SK-N-SH treated with all-trans-retinoic acid at 6 μM for 48 hours (cell line): Measurements from ENCODE around the gene TAS2R43.

ENCODE experiments used
- ATAC-seq: fragments of 200-7000 bp; cut with Tn5 transposase; 3 replicates; pipeline ENCODE4 v1.9.1; 2020; ENCODE audit warnings: mild to moderate bottlenecking, moderate library complexity
- ARNTL ChIP-seq: fragments of 450-650 bp; formaldehyde crosslinking; IDR thresholded peaks from 2 replicates; pipeline ENCODE4 v1.5.0; 2020; ENCODE audit warnings: low read depth, mild to moderate bottlenecking, moderate library complexity, borderline replicate concordance
- BACH2 ChIP-seq: fragments of 250-450 bp; sonication (Bioruptor Pico); IDR thresholded peaks from 2 replicates; pipeline ENCODE4 v1.9.0; 2021; ENCODE audit warnings: mild to moderate bottlenecking, borderline replicate concordance
- ESRRG ChIP-seq: fragments of 250-450 bp; sonication (Bioruptor Pico); IDR thresholded peaks from 2 replicates; pipeline ENCODE4 v1.6.1; 2021; ENCODE audit warnings: mild to moderate bottlenecking
- OSR1 ChIP-seq: fragments of 250-450 bp; sonication (Bioruptor Pico); IDR thresholded peaks from 2 replicates; pipeline ENCODE4 v1.8.0; 2022; ENCODE audit warnings: moderate library complexity, mild to moderate bottlenecking, inconsistent platforms
- PATZ1 ChIP-seq: fragments of 250-450 bp; sonication (Bioruptor Pico); IDR thresholded peaks from 2 replicates; pipeline ENCODE4 v1.8.0; 2020; ENCODE audit warnings: mild to moderate bottlenecking, moderate library complexity, borderline replicate concordance
- POU6F1 ChIP-seq: fragments of 250-450 bp; sonication (Bioruptor Pico); IDR thresholded peaks from 2 replicates; pipeline ENCODE4 v1.8.0; 2021; ENCODE audit warnings: low read depth, mild to moderate bottlenecking, moderate library complexity, borderline replicate concordance
- RARB ChIP-seq: fragments of 250-450 bp; sonication (Bioruptor Pico); IDR thresholded peaks from 2 replicates; pipeline ENCODE4 v1.8.0; 2021; ENCODE audit warnings: mild to moderate bottlenecking, moderate library complexity
- SNAI2 ChIP-seq: fragments of 250-450 bp; sonication (Bioruptor Pico); IDR thresholded peaks from 2 replicates; pipeline ENCODE4 v1.5.0; 2020; ENCODE audit warnings: mild to moderate bottlenecking, moderate library complexity
- TCF4 ChIP-seq: fragments of 250-450 bp; sonication (Bioruptor Pico); IDR thresholded peaks from 2 replicates; pipeline ENCODE4 v1.8.0; 2021; ENCODE audit warnings: mild to moderate bottlenecking, moderate library complexity, borderline replicate concordance
- TSHZ2 ChIP-seq: fragments of 250-450 bp; sonication (Bioruptor Pico); IDR thresholded peaks from 2 replicates; pipeline ENCODE4 v1.5.0; 2020; ENCODE audit warnings: mild to moderate bottlenecking, moderate library complexity
- ZC3H10 ChIP-seq: fragments of 250-450 bp; sonication (Bioruptor Pico); IDR thresholded peaks from 2 replicates; pipeline ENCODE4 v1.5.1; 2021; ENCODE audit warnings: mild to moderate bottlenecking, moderate library complexity
- ZFP3 ChIP-seq: fragments of 250-450 bp; sonication (Bioruptor Pico); IDR thresholded peaks from 2 replicates; pipeline ENCODE4 v1.5.0; 2020; ENCODE audit warnings: mild to moderate bottlenecking, moderate library complexity
- ZNF70 ChIP-seq: fragments of 450-650 bp; formaldehyde crosslinking; IDR thresholded peaks from 2 replicates; pipeline ENCODE4 v1.5.0; 2020; ENCODE audit warnings: mild to moderate bottlenecking, moderate library complexity
- ZNF8 ChIP-seq: fragments of 450-650 bp; formaldehyde crosslinking; IDR thresholded peaks from 2 replicates; pipeline ENCODE4 v1.5.0; 2020; ENCODE audit warnings: mild to moderate bottlenecking, moderate library complexity
- TF ChIP-seq, protein P1 (sequence below): fragments of 250-450 bp; sonication (Bioruptor Pico); IDR thresholded peaks from 2 replicates; pipeline ENCODE4 v1.5.1; 2021; ENCODE audit warnings: mild to moderate bottlenecking, moderate library complexity
- TF ChIP-seq, protein P2 (sequence below): fragments of 250-450 bp; sonication (Bioruptor Pico); IDR thresholded peaks from 2 replicates; pipeline ENCODE4 v1.5.1; 2020; ENCODE audit warnings: low read depth, mild to moderate bottlenecking, moderate library complexity

TAS2R43 gene, protein sequence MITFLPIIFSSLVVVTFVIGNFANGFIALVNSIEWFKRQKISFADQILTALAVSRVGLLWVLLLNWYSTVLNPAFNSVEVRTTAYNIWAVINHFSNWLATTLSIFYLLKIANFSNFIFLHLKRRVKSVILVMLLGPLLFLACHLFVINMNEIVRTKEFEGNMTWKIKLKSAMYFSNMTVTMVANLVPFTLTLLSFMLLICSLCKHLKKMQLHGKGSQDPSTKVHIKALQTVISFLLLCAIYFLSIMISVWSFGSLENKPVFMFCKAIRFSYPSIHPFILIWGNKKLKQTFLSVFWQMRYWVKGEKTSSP

GRCh38 chr12:11092128-11092527, at the start of gene TAS2R43:
TSS of gene TAS2R43 (minus strand) at chr12:11092313. CDS start at chr12:11092229, 84 bp downstream.
- TF ChIP-seq ZFP3 (CRISPR knock-in tag): no peak
- no peak for TF ChIP-seq TSHZ2 (CRISPR knock-in tag)
- TF ChIP-seq, protein P1, sequence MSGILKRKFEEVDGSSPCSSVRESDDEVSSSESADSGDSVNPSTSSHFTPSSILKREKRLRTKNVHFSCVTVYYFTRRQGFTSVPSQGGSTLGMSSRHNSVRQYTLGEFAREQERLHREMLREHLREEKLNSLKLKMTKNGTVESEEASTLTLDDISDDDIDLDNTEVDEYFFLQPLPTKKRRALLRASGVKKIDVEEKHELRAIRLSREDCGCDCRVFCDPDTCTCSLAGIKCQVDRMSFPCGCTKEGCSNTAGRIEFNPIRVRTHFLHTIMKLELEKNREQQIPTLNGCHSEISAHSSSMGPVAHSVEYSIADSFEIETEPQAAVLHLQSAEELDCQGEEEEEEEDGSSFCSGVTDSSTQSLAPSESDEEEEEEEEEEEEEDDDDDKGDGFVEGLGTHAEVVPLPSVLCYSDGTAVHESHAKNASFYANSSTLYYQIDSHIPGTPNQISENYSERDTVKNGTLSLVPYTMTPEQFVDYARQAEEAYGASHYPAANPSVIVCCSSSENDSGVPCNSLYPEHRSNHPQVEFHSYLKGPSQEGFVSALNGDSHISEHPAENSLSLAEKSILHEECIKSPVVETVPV (CRISPR knock-in tag): no peak
- TF ChIP-seq ZNF8: no peak
- no peak for TF ChIP-seq RARB (CRISPR knock-in tag)
- no peak for TF ChIP-seq SNAI2
- TF ChIP-seq ZNF70: no peak
- no peak for TF ChIP-seq POU6F1 (CRISPR knock-in tag)
- no peak for TF ChIP-seq TCF4 (CRISPR knock-in tag)
- TF ChIP-seq OSR1 (CRISPR knock-in tag): no peak
- TF ChIP-seq ARNTL (CRISPR knock-in tag): no peak
- no peak for TF ChIP-seq PATZ1
- TF ChIP-seq, protein P2, sequence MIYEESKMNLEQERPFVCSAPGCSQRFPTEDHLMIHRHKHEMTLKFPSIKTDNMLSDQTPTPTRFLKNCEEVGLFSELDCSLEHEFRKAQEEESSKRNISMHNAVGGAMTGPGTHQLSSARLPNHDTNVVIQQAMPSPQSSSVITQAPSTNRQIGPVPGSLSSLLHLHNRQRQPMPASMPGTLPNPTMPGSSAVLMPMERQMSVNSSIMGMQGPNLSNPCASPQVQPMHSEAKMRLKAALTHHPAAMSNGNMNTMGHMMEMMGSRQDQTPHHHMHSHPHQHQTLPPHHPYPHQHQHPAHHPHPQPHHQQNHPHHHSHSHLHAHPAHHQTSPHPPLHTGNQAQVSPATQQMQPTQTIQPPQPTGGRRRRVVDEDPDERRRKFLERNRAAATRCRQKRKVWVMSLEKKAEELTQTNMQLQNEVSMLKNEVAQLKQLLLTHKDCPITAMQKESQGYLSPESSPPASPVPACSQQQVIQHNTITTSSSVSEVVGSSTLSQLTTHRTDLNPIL (CRISPR knock-in tag): no peak
- TF ChIP-seq BACH2: no peak
- no peak for ATAC-seq

GRCh38 chr12:11136075-11136474, 44.0 kb upstream of the TAS2R43 start:
- TF ChIP-seq PATZ1 (no peak), ZC3H10 (CRISPR knock-in tag) (no peak), OSR1 (CRISPR knock-in tag) (no peak), TCF4 (CRISPR knock-in tag) (no peak)
- TF ChIP-seq, protein P2 (CRISPR knock-in tag): no peak
- no peak for ATAC-seq

DNA sequence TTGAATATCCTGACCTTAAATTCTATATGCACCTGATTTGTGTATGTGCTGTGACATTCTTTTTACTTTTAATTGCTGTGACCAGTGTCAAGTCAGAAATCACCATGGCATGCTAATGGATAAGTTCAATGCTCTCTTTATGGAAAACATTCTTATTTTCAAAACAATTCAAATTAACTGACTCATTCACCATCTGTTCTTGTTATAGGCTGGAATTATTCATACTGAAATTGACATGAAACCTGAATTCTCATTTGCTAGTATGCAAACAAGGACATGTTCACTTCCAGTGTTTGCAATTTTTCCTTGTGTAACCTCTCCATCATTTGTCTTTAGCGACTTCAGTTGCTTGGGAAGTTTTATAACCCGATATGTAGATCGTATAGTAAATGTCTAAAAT, 42.2 kb upstream of the TAS2R43 start, which contains the start of gene TAS2R30:
TAS2R30 (minus strand) TSS at position 340 of the 400 bp plus-strand sequence. CDS start 400 bp downstream, outside the sequence.
- ATAC-seq: no peak
- no peak for TF ChIP-seq ZC3H10 (CRISPR knock-in tag)
- TF ChIP-seq, protein P2 (CRISPR knock-in tag): no peak
- TF ChIP-seq ESRRG: no peak
